Raji (cell line): Measurements from ENCODE around the gene EAF2.

ENCODE experiments used
- POLR2A ChIP-seq: IDR thresholded peaks from 2 replicates; pipeline ENCODE4 v1.6.1; 2011; ENCODE audit warnings: low read depth, low read length, control low read depth; ENCODE audit not compliant: insufficient read depth

Gene EAF2

GRCh38 chr3:121839962-121840361, 5.0 kb downstream of the EAF2 start:
- no peak for TF ChIP-seq POLR2A

- no peak for TF ChIP-seq POLR2A
Measured at GRCh38 chr3:121844892-121845291, 9.9 kb downstream of the EAF2 start.

GRCh38 chr3:121852256-121852655, 17.2 kb downstream of the EAF2 start:
- no peak for TF ChIP-seq POLR2A

GRCh38 chr3:121855555-121855954, 20.5 kb downstream of the EAF2 start:
- TF ChIP-seq POLR2A, result no peak

GRCh38 chr3:121863801-121864200, 28.8 kb downstream of the EAF2 start:
- no peak for TF ChIP-seq POLR2A

GRCh38 chr3:121869736-121870135, 34.7 kb downstream of the EAF2 start:
- TF ChIP-seq POLR2A, result no peak

- no peak for TF ChIP-seq POLR2A
Measured at GRCh38 chr3:121870717-121871116, 35.7 kb downstream of the EAF2 start.

GRCh38 chr3:121871430-121871829, 36.4 kb downstream of the EAF2 start:
- TF ChIP-seq POLR2A, result no peak

GRCh38 chr3:121878411-121878810, 43.4 kb downstream of the EAF2 start:
- no peak for TF ChIP-seq POLR2A

- TF ChIP-seq POLR2A, result no peak
Measured at GRCh38 chr3:121883507-121883906, 48.5 kb downstream of the EAF2 start.

- TF ChIP-seq POLR2A, result no peak
Measured at GRCh38 chr3:121885386-121885785, 50.4 kb downstream of the EAF2 start.

- TF ChIP-seq POLR2A, result no peak
Measured at GRCh38 chr3:121894301-121894990, 59.4 kb downstream of the EAF2 start, which contains the start of gene SLC15A2. Gene SLC15A2, plus strand, starts transcription at chr3:121894401. Its CDS starts 76 bp downstream, at chr3:121894477.

- TF ChIP-seq POLR2A, result no peak
Measured at GRCh38 chr3:121895121-121895520, 60.1 kb downstream of the EAF2 start.

GRCh38 chr3:121895736-121896135, 60.7 kb downstream of the EAF2 start:
- no peak for TF ChIP-seq POLR2A

- TF ChIP-seq POLR2A, result no peak
Measured at GRCh38 chr3:121896823-121897222, 61.8 kb downstream of the EAF2 start.

GRCh38 chr3:121897296-121897695, 62.3 kb downstream of the EAF2 start:
- TF ChIP-seq POLR2A, result no peak
